ENCODE measurements around the gene DDX1.

DDX1 gene

GRCh38 chr2:15563227-15564100 lies 28.2 kb upstream of the DDX1 start:
- H3K4me3 ChIP-seq (ENCODE audit: low read depth, low read length): no peak overlapping the region
- DNase-seq (ENCODE audit: low read depth): no peak
- TF ChIP-seq CTCF (conservative IDR thresholded peaks at IDR 0.05; ENCODE audit: low read depth, low read length): no peak

DNA sequence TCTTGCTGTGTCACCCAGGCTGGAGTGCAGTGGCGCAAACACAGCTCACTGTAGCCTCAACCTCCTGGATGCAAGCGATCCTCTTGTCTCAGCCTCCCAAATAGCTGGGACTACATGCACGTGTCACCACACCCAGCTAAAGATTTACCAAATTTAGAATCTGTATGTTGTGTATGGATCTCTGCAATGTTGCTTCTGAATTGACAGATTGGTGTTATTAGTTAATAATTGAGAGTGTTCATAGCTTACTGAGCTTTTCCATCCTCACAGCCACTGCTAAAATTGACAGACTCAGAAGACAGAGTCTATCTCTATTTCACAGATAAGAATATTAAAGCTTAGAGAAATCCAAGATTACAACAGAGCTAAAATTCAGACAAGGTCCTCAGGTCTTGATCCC lies 26.3 kb upstream of the DDX1 start:
- no peak for DNase-seq (ENCODE audit: low read depth)
- no peak for TF ChIP-seq CTCF (conservative IDR thresholded peaks at IDR 0.05; ENCODE audit: low read depth, low read length)
- H3K4me3 ChIP-seq (ENCODE audit: low read depth, low read length): no peak overlapping the region

- TF ChIP-seq CTCF (conservative IDR thresholded peaks at IDR 0.05; ENCODE audit: low read depth, low read length): no peak
- DNase-seq (ENCODE audit: low read depth): no peak
- H3K4me3 ChIP-seq (ENCODE audit: low read depth, low read length): no peak overlapping the region
These were observed 25.5 kb upstream of the DDX1 start for GRCh38 chr2:15565994-15566671.

GRCh38 chr2:15566912-15567311 lies 24.8 kb upstream of the DDX1 start:
- TF ChIP-seq CTCF (conservative IDR thresholded peaks at IDR 0.05; ENCODE audit: low read depth, low read length): no peak
- no peak for DNase-seq (ENCODE audit: low read depth)
- no peak overlapping the region for H3K4me3 ChIP-seq (ENCODE audit: low read depth, low read length)

GRCh38 chr2:15568874-15569273 lies 22.8 kb upstream of the DDX1 start:
- no peak for TF ChIP-seq CTCF (conservative IDR thresholded peaks at IDR 0.05; ENCODE audit: low read depth, low read length)
- no peak for DNase-seq (ENCODE audit: low read depth)
- H3K4me3 ChIP-seq (ENCODE audit: low read depth, low read length): no peak overlapping the region

- no peak for DNase-seq (ENCODE audit: low read depth)
- H3K4me3 ChIP-seq (ENCODE audit: low read depth, low read length): no peak overlapping the region
- TF ChIP-seq CTCF (conservative IDR thresholded peaks at IDR 0.05; ENCODE audit: low read depth, low read length): no peak
These were observed 21.6 kb upstream of the DDX1 start for GRCh38 chr2:15570104-15570503.

Data from choroid plexus epithelial cell (primary cell).